HEK293 (cell line): ENCODE data around the gene NFIB.

Experiments used
- ATF2 ChIP-seq: fragments of 450-650 bp; formaldehyde crosslinking; IDR thresholded peaks from 2 replicates; pipeline ENCODE4 v1.5.1; 2016; ENCODE audit warnings: missing biosample characterization, missing genetic modification characterization, low read depth
- ZNF121 ChIP-seq: fragments of 450-650 bp; formaldehyde crosslinking; IDR thresholded peaks from 2 replicates; pipeline ENCODE4 v1.5.1; 2016; ENCODE audit warnings: missing biosample characterization, missing genetic modification characterization
- ZNF426 ChIP-seq: fragments of 450-650 bp; formaldehyde crosslinking; IDR thresholded peaks from 2 replicates; pipeline ENCODE4 v1.5.1; 2017; ENCODE audit warnings: missing biosample characterization, missing genetic modification characterization, mild to moderate bottlenecking, inconsistent platforms, moderate library complexity
- ZNF558 ChIP-seq: fragments of 450-650 bp; formaldehyde crosslinking; IDR thresholded peaks from 2 replicates; pipeline ENCODE4 v1.5.1; 2016; ENCODE audit warnings: missing biosample characterization, missing genetic modification characterization
- ZNF621 ChIP-seq: fragments of 450-650 bp; formaldehyde crosslinking; IDR thresholded peaks from 2 replicates; pipeline ENCODE4 v1.5.1; 2017; ENCODE audit warnings: missing biosample characterization, missing genetic modification characterization
- ZNF623 ChIP-seq: fragments of 450-650 bp; formaldehyde crosslinking; IDR thresholded peaks from 2 replicates; pipeline ENCODE4 v1.5.1; 2016; ENCODE audit warnings: missing biosample characterization, missing genetic modification characterization
- ZNF658 ChIP-seq: fragments of 450-650 bp; formaldehyde crosslinking; IDR thresholded peaks from 2 replicates; pipeline ENCODE4; 2016; ENCODE audit warnings: missing biosample characterization, missing genetic modification characterization
- ZNF777 ChIP-seq: fragments of 450-650 bp; formaldehyde crosslinking; IDR thresholded peaks from 2 replicates; pipeline ENCODE4 v1.5.1; 2017; ENCODE audit warnings: missing biosample characterization, missing genetic modification characterization, borderline replicate concordance
- TF ChIP-seq, protein P1 (sequence below): fragments of 450-650 bp; formaldehyde crosslinking; IDR thresholded peaks from 2 replicates; pipeline ENCODE4 v1.5.1; 2017; ENCODE audit warnings: missing biosample characterization, missing genetic modification characterization
- TF ChIP-seq, protein P2 (sequence below): fragments of 450-650 bp; formaldehyde crosslinking; IDR thresholded peaks from 2 replicates; pipeline ENCODE4 v1.5.1; 2016; ENCODE audit warnings: missing biosample characterization, missing genetic modification characterization

DNA sequence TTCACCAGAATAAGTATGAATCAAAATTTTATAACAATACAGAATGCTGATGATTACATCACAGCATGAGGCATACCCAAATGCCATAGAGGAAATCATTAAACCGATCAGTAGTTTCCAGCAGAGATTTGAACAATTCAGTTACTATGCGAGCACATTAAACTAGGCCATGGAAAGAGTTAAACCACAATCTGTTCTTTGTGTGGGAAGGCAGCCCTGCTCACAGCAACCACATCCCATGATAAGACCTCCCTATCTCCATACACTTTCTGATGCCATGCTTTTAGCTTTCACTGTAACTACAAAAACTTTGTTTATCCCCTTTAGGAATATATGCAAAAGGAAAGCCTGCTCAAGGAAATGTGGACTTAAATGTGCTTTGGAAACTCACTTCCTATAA lies 4.5 kb downstream of the NFIB start:
- TF ChIP-seq, protein P1, sequence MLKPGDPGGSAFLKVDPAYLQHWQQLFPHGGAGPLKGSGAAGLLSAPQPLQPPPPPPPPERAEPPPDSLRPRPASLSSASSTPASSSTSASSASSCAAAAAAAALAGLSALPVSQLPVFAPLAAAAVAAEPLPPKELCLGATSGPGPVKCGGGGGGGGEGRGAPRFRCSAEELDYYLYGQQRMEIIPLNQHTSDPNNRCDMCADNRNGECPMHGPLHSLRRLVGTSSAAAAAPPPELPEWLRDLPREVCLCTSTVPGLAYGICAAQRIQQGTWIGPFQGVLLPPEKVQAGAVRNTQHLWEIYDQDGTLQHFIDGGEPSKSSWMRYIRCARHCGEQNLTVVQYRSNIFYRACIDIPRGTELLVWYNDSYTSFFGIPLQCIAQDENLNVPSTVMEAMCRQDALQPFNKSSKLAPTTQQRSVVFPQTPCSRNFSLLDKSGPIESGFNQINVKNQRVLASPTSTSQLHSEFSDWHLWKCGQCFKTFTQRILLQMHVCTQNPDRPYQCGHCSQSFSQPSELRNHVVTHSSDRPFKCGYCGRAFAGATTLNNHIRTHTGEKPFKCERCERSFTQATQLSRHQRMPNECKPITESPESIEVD (tag by site-specific recombination), result peak; percentile 83
- TF ChIP-seq ZNF658 (tag by site-specific recombination) (no peak), ZNF426 (no peak), ZNF777 (tag by site-specific recombination) (no peak), ZNF623 (tag by site-specific recombination) (no peak), ZNF621 (no peak), ZNF558 (tag by site-specific recombination) (no peak), ATF2 (tag by site-specific recombination) (no peak), ZNF121 (no peak)
- TF ChIP-seq, protein P2, sequence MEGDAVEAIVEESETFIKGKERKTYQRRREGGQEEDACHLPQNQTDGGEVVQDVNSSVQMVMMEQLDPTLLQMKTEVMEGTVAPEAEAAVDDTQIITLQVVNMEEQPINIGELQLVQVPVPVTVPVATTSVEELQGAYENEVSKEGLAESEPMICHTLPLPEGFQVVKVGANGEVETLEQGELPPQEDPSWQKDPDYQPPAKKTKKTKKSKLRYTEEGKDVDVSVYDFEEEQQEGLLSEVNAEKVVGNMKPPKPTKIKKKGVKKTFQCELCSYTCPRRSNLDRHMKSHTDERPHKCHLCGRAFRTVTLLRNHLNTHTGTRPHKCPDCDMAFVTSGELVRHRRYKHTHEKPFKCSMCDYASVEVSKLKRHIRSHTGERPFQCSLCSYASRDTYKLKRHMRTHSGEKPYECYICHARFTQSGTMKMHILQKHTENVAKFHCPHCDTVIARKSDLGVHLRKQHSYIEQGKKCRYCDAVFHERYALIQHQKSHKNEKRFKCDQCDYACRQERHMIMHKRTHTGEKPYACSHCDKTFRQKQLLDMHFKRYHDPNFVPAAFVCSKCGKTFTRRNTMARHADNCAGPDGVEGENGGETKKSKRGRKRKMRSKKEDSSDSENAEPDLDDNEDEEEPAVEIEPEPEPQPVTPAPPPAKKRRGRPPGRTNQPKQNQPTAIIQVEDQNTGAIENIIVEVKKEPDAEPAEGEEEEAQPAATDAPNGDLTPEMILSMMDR, result no peak
